Mesendoderm (in vitro differentiated cells): ENCODE data around the gene ZBED4.

Experiments
- DNase-seq: peaks from one replicate; pipeline ENCODE4 v3.0.0; 2013
- H2AK5ac ChIP-seq: 2 replicates; pipeline ENCODE4 v1.6.1; 2013; ENCODE audit warnings: low read length, inconsistent platforms
- H2BK120ac ChIP-seq: 2 replicates; pipeline ENCODE4 v1.6.1; 2013; ENCODE audit warnings: low read depth, mild to moderate bottlenecking, low read length, moderate library complexity, mixed read lengths
- H2BK15ac ChIP-seq: replicated peaks from 2 replicates; pipeline ENCODE4 v1.6.1; 2013; ENCODE audit warnings: low read depth, mild to moderate bottlenecking, moderate library complexity
- H2BK5ac ChIP-seq: 2 replicates; pipeline ENCODE4 v1.6.1; 2013; ENCODE audit warnings: low read length, inconsistent platforms
- H3K18ac ChIP-seq: 2 replicates; pipeline ENCODE4 v1.6.1; 2013; ENCODE audit warnings: mild to moderate bottlenecking, low read length, mixed read lengths
- H3K23ac ChIP-seq: one replicate; pipeline ENCODE4 v1.6.1; 2013; ENCODE audit warnings: low read length
- H3K27ac ChIP-seq: 2 replicates; pipeline ENCODE4 v1.5.1; 2013; ENCODE audit warnings: low read depth, mild to moderate bottlenecking, inconsistent platforms, low read length, moderate library complexity
- H3K27me3 ChIP-seq: 2 replicates; pipeline ENCODE4 v1.6.1; 2013; ENCODE audit warnings: low read length, control low read depth, mild to moderate bottlenecking, inconsistent platforms; ENCODE audit not compliant: insufficient read depth, poor library complexity
- H3K36me3 ChIP-seq: 2 replicates; pipeline ENCODE4 v1.6.1; 2013; ENCODE audit warnings: low read length, inconsistent platforms; ENCODE audit not compliant: control insufficient read depth, insufficient read depth
- H3K4ac ChIP-seq: one replicate; pipeline ENCODE4 v1.6.1; 2013; ENCODE audit warnings: low read depth, mild to moderate bottlenecking, low read length, moderate library complexity
- H3K4me1 ChIP-seq: 2 replicates; pipeline ENCODE4 v1.6.1; 2013; ENCODE audit warnings: low read depth, low read length, inconsistent platforms; ENCODE audit not compliant: control insufficient read depth
- H3K4me2 ChIP-seq: 2 replicates; pipeline ENCODE4 v1.6.1; 2013; ENCODE audit warnings: low read length
- H3K4me3 ChIP-seq: 2 replicates; pipeline ENCODE4 v1.5.1; 2013; ENCODE audit warnings: mild to moderate bottlenecking, low read length
- H3K56ac ChIP-seq: one replicate; pipeline ENCODE4 v1.6.1; 2013; ENCODE audit warnings: low read length
- H3K79me1 ChIP-seq: 2 replicates; pipeline ENCODE4 v1.6.1; 2013; ENCODE audit warnings: low read length, inconsistent platforms
- H3K79me2 ChIP-seq: 2 replicates; pipeline ENCODE4 v1.6.1; 2013; ENCODE audit warnings: mild to moderate bottlenecking, low read length; ENCODE audit not compliant: control insufficient read depth, insufficient read depth
- H3K9ac ChIP-seq: 2 replicates; pipeline ENCODE4 v1.6.1; 2013; ENCODE audit warnings: low read length, inconsistent platforms
- H4K5ac ChIP-seq: one replicate; pipeline ENCODE4 v1.6.1; 2013; ENCODE audit warnings: low read length
- H4K8ac ChIP-seq: one replicate; pipeline ENCODE4 v1.6.1; 2013; ENCODE audit warnings: low read depth, mild to moderate bottlenecking, control low read depth, low read length, moderate library complexity
- WGBS: extraction: QIAGEN DNeasy Blood & Tissue Kit; methylation state at CpG from one replicate; pipeline ENCODE4 v1.1.7; 2013; ENCODE audit warnings: low lambda C conversion rate, missing lambda C conversion rate; ENCODE audit not compliant: insufficient coverage; ENCODE audit errors: extremely low coverage; 5-methylcytosine and 5-hydroxymethylcytosine counted together

Gene ZBED4

DNA sequence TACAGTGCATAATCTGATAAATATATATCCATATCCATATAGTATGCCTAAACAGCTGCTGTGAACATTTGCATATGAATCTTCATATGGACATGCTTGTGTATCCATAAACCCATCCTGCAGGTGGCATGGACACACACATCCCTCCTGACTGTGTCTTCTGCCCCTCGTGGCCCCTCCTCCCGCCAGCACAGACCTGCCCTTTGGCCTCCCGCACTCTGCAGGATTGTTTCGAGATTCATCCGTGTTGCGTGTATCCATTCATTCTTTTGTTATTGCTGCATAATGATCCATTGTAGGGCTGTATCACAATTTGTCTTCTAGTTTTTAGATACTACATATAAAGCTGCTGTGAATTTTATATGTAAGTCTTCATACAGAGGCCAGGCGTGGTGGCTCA, 24.0 kb downstream of the ZBED4 start:
- no peak overlapping the region for H3K4me3 ChIP-seq
- H3K79me1 ChIP-seq = peaks cover 21% of the 10 kb centered on the region
- no peak overlapping the region for H3K56ac ChIP-seq
- H3K18ac ChIP-seq = no peak overlapping the region
- no peaks in the 10 kb centered on the region for H3K27me3 ChIP-seq
- H4K5ac ChIP-seq = no peak overlapping the region
- no peak overlapping the region for H2BK120ac ChIP-seq
- H4K8ac ChIP-seq = no peak overlapping the region
- WGBS = no CpG with 5 or more reads among the region's 7 CpGs
- H2BK5ac ChIP-seq = no peak overlapping the region
- no peak overlapping the region for H2BK15ac ChIP-seq
- DNase-seq = no peak
- no peak overlapping the region for H3K23ac ChIP-seq
- no peak overlapping the region for H3K9ac ChIP-seq
- H3K27ac ChIP-seq = no peak overlapping the region
- no peak overlapping the region for H3K4ac ChIP-seq
- H3K79me2 ChIP-seq = peaks cover 17% of the 10 kb centered on the region
- H3K4me1 ChIP-seq = no peaks in the 10 kb centered on the region
- no peaks in the 10 kb centered on the region for H3K36me3 ChIP-seq
- no peak overlapping the region for H3K4me2 ChIP-seq
- no peak overlapping the region for H2AK5ac ChIP-seq

DNA sequence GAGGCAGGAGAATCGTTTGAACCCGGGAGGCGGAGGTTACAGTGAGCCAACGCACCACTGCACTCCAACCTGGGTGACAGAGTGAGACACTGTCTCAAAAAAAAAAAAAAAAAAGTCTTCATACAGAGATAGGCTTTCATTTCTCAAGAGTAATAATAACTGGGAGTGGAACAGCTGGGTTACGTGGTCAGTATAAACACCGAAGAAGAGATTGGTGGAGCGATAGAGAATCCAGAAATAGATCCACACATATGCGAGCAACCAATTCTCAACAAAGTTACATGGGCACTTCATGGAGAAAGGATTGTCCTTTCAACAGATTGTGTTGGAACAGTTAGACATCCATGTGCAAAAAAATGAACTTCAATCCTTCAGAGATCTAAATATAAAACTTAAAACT, 24.6 kb downstream of the ZBED4 start:
- Histone ChIP-seq H3K4me2 (no peak overlapping the region), H4K8ac (no peak overlapping the region), H2BK15ac (no peak overlapping the region), H2BK120ac (no peak overlapping the region), H3K9ac (no peak overlapping the region), H2AK5ac (no peak overlapping the region), H3K4ac (no peak overlapping the region), H3K79me1 (peaks cover 19% of the 10 kb centered on the region), H3K27me3 (no peaks in the 10 kb centered on the region), H3K4me3 (no peak overlapping the region), H3K4me1 (no peaks in the 10 kb centered on the region), H3K23ac (no peak overlapping the region), H3K79me2 (peaks cover 14% of the 10 kb centered on the region), H2BK5ac (no peak overlapping the region), H3K56ac (no peak overlapping the region), H4K5ac (no peak overlapping the region), H3K27ac (no peak overlapping the region), H3K36me3 (no peaks in the 10 kb centered on the region), H3K18ac (no peak overlapping the region)
- no CpG with 5 or more reads among the region's 8 CpGs for WGBS
- DNase-seq = no peak

DNA sequence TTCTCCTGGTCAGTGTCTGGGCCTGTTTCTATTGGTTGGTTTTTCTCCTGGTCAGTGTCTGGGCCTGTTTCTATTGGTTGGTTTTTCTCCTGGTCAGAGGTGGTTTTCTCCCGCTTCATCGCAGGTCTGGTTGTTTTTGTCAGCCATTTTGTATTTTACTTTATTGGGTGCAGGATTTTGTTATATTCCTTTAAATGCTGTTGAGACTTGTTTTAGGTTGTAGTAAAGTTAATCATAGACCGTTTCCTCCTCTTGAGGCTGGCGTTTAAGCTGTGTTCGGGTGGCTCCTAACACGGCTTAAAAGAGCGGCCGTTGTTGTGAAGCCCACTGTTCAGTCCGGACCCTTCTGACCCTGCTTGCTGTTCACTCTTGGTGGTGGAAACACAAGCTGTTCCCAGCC, 26.2 kb downstream of the ZBED4 start:
- no peaks in the 10 kb centered on the region for H3K4me1 ChIP-seq

DNA sequence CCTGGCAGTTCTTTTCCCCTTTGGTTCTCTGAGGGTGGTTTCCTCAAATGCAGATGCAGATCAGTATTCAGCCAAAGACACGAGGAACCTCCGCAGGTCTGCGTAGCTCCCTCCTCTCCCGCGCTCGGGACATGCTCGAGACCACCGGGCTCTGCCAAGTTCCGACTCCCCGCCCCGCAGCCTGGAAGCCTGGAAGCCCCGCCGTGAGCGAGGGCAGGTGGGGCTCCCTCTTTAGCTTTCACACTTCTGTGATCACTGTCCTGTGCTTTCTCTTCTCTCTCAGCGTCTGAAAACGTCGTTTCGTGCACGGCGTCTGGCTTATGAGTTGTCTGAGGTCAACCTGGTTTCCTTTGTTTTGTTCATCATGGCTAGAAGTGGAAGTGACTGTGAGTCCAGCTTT, 26.6 kb downstream of the ZBED4 start:
- Histone ChIP-seq H3K79me1 (peaks cover 11% of the 10 kb centered on the region), H3K27ac (no peak overlapping the region), H2BK5ac (no peak overlapping the region), H3K79me2 (peaks cover 8% of the 10 kb centered on the region), H2AK5ac (no peak overlapping the region), H3K4ac (no peak overlapping the region), H3K18ac (no peak overlapping the region), H4K5ac (no peak overlapping the region), H3K23ac (no peak overlapping the region), H4K8ac (no peak overlapping the region), H2BK120ac (no peak overlapping the region), H3K4me1 (no peaks in the 10 kb centered on the region), H3K56ac (peak overlapping the region; percentile 22), H2BK15ac (no peak overlapping the region), H3K27me3 (no peaks in the 10 kb centered on the region), H3K4me2 (no peak overlapping the region), H3K4me3 (no peak overlapping the region), H3K9ac (no peak overlapping the region), H3K36me3 (no peaks in the 10 kb centered on the region)
- WGBS = no CpG with 5 or more reads among the region's 20 CpGs
- DNase-seq = peak; percentile 11

More for the DNA sequence above, 26.2 kb downstream of the ZBED4 start:
- H3K4me3 ChIP-seq = no peak overlapping the region
- no peaks in the 10 kb centered on the region for H3K27me3 ChIP-seq
- no peak overlapping the region for H3K4me2 ChIP-seq
- no peak overlapping the region for H4K8ac ChIP-seq
- no peak overlapping the region for H3K18ac ChIP-seq
- no peak for DNase-seq
- H3K56ac ChIP-seq = no peak overlapping the region
- no peak overlapping the region for H4K5ac ChIP-seq
- H3K79me2 ChIP-seq = peaks cover 8% of the 10 kb centered on the region
- no peak overlapping the region for H3K9ac ChIP-seq
- no CpG with 5 or more reads among the region's 9 CpGs for WGBS
- H2BK5ac ChIP-seq = no peak overlapping the region
- no peak overlapping the region for H3K23ac ChIP-seq
- no peak overlapping the region for H2AK5ac ChIP-seq
- H2BK120ac ChIP-seq = no peak overlapping the region
- H3K36me3 ChIP-seq = no peaks in the 10 kb centered on the region
- no peak overlapping the region for H2BK15ac ChIP-seq
- no peak overlapping the region for H3K4ac ChIP-seq
- H3K79me1 ChIP-seq = peaks cover 11% of the 10 kb centered on the region
- no peak overlapping the region for H3K27ac ChIP-seq

DNA sequence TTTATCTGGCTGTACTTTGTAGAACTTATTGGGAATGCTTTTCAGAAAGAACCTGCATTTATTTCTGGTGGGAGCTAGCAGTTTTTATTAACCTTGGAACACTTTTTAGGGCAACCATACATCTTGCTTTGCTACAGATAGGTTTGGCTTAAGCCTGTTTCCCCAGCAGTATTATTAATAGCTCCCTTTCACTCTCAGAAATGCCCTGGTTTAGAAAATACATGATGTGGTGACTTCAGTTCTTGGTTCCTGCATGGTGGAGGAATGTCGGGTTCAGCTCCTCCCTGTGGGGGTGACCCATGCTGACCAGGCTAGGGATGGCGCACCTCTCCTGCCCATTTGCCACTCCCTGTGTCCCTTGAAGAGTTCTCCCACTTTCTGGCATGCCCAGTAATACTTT, 28.2 kb downstream of the ZBED4 start:
- Histone ChIP-seq H2BK5ac (no peak overlapping the region), H3K27ac (no peak overlapping the region), H3K4me2 (no peak overlapping the region), H3K27me3 (no peaks in the 10 kb centered on the region), H3K9ac (no peak overlapping the region), H2AK5ac (no peak overlapping the region), H3K18ac (no peak overlapping the region), H3K4me3 (no peak overlapping the region), H4K8ac (no peak overlapping the region), H2BK120ac (no peak overlapping the region), H3K56ac (no peak overlapping the region), H3K36me3 (peaks cover 8% of the 10 kb centered on the region), H4K5ac (no peak overlapping the region), H3K79me2 (peaks cover 6% of the 10 kb centered on the region), H3K79me1 (peaks cover 16% of the 10 kb centered on the region), H2BK15ac (no peak overlapping the region), H3K4ac (no peak overlapping the region), H3K4me1 (no peaks in the 10 kb centered on the region), H3K23ac (no peak overlapping the region)
- no CpG with 5 or more reads among the region's 2 CpGs for WGBS
- no peak for DNase-seq

DNA sequence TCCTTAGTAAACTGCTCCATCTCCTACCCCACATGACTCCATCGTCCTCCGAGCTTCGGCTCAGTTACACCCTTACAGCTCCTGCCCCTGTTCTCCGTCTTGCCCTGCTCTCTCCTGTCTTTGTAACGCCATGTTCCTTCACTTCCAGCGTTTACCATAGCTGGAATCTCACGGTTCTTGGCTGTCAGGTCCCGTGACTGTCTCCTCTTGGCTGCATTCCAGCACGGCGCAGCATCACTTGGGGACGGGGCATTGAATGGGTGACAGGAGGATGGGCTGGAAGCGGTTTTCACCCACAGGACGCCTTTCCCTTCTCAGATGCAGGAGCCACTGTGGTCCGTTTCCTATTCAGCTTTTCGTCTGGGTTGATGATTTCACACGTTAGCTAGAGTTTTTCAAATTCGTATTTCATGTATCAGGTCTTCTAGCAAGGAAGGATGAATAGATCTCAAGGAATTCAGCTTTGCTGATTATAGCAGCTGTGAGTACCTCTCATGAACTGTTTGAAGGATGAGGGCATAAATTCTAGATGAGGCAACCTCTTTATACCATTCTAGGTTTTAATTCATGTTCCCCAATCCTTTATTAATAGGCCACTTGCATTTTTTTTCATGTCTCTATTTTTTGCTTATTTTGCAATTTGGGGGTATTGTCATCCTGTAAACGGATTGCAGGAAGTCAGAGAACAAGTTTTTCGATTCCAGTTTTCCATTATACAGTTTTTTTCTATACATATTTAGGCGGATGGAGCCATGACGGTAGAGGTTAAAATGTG, 29.1 kb downstream of the ZBED4 start:
- Histone ChIP-seq H3K23ac (peak overlapping the region; percentile 80), H3K79me1 (peaks cover 16% of the 10 kb centered on the region), H3K4me3 (no peak overlapping the region), H3K4me1 (no peaks in the 10 kb centered on the region), H4K8ac (no peak overlapping the region), H3K79me2 (peaks cover 6% of the 10 kb centered on the region), H3K4me2 (no peak overlapping the region), H2BK5ac (no peak overlapping the region), H3K27me3 (no peaks in the 10 kb centered on the region), H3K36me3 (peaks cover 8% of the 10 kb centered on the region), H2BK15ac (no peak overlapping the region), H3K27ac (no peak overlapping the region), H3K4ac (no peak overlapping the region), H3K9ac (no peak overlapping the region), H3K18ac (no peak overlapping the region), H2AK5ac (no peak overlapping the region), H3K56ac (no peak overlapping the region), H4K5ac (no peak overlapping the region), H2BK120ac (no peak overlapping the region)
- WGBS = no CpG with 5 or more reads among the region's 21 CpGs
- no peak for DNase-seq
